Gastrocnemius medialis (tissue), 4 donors: ENCODE measurements around the gene ZNF747.

Experiments
- POLR2A ChIP-seq, 2 donors: fragments of 450-650 bp; IDR thresholded peaks; one replicate each; pipeline ENCODE4 v1.6.1; 2017; ENCODE audit warnings: antibody characterized with exemption in 2 of 2, mild to moderate bottlenecking in 2 of 2, moderate library complexity in 2 of 2
- TF ChIP-seq, protein P1 (sequence below), 5 experiments: fragments of 450-650 bp in 3 of 5; fragments of 200-600 bp in 2 of 5; sonication (generic) in 2 of 5; IDR thresholded peaks in 4 of 5; conservative IDR thresholded peaks in 1 of 5; 1 replicate in 4 of 5; 2 replicates in 1 of 5; pipeline ENCODE4 v1.5.1; 2016 to 2019; ENCODE audit warnings: antibody characterized with exemption in 5 of 5, mild to moderate bottlenecking in 3 of 5, moderate library complexity in 3 of 5

DNA sequence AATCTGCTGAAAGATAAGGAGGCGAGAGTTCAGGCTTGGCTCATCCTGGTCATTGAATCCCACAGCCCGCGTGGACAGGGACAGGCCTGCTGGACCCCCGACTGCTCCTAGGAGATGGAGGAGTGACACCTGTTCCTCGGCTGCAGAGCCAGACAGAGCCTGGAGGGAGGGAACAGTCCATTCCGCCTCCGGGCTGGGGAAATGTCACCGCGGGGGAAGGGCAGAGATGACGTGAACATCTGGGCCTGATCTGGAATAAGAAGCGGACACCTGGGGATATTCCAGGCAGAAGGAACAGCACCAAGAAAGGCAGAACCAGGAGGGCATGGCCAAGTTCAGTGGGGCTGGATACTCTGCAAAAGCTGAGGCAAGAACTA, 1.5 kb downstream of the ZNF747 start:
- TF ChIP-seq, protein P1, sequence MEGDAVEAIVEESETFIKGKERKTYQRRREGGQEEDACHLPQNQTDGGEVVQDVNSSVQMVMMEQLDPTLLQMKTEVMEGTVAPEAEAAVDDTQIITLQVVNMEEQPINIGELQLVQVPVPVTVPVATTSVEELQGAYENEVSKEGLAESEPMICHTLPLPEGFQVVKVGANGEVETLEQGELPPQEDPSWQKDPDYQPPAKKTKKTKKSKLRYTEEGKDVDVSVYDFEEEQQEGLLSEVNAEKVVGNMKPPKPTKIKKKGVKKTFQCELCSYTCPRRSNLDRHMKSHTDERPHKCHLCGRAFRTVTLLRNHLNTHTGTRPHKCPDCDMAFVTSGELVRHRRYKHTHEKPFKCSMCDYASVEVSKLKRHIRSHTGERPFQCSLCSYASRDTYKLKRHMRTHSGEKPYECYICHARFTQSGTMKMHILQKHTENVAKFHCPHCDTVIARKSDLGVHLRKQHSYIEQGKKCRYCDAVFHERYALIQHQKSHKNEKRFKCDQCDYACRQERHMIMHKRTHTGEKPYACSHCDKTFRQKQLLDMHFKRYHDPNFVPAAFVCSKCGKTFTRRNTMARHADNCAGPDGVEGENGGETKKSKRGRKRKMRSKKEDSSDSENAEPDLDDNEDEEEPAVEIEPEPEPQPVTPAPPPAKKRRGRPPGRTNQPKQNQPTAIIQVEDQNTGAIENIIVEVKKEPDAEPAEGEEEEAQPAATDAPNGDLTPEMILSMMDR (IDR thresholded peaks at IDR 0.05 in 4 of 5, conservative IDR thresholded peaks at IDR 0.05 in 1 of 5), result no peak
- TF ChIP-seq POLR2A (IDR thresholded peaks at IDR 0.05), result no peak
